ENCODE data around the gene WDR1. TPM values are rescaled to one million over a fixed set of nuclear protein-coding genes. Genes with fewer than 3 reads are reported as not detected.

The WDR1 gene
- total and polyA plus RNA-seq, 2 donors (not counting 3 experiments of a cell fraction or from before 2014, with no cell fraction given) = 590 to 660 TPM

- FAIRE-seq (no peak), DNase-seq (ENCODE audit: low read depth, low spot score) (no peak)
- Histone ChIP-seq H3K4me3 (replicated peaks in 1 of 3; ENCODE audit: insufficient read depth in 1 of 3, low read depth in 1 of 3, low read length in 3 of 3) (peak overlapping the region in 1 of 3 experiments; percentile 60), H3K4me2 (ENCODE audit: insufficient read depth, low read length) (peak overlapping the region; percentile 66), H3K4me1 (ENCODE audit: control insufficient read depth, extremely low read depth, insufficient read depth, low read length) (peaks cover 46% of the 10 kb centered on the region), H3K36me3 (ENCODE audit: control insufficient read depth in 2 of 2, extremely low read depth in 1 of 2, insufficient read depth in 2 of 2, low read length in 2 of 2) (peaks cover 30 to 34% of the 10 kb centered on the region in 2 experiments), H4K20me1 (replicated peaks; ENCODE audit: control insufficient read depth, extremely low read depth, insufficient read depth, low read length) (peaks cover 2% of the 10 kb centered on the region), H2AFZ (ENCODE audit: low read depth, low read length) (no peak overlapping the region), H3K9me3 (replicated peaks; ENCODE audit: control insufficient read depth, insufficient read depth, low read length) (no peaks in the 10 kb centered on the region), H3K27me3 (ENCODE audit: control insufficient read depth in 2 of 2, insufficient read depth in 2 of 2, low read length in 2 of 2) (no peaks in the 10 kb centered on the region), H3K9ac (replicated peaks; ENCODE audit: extremely low read depth, insufficient read depth, low read length) (no peak overlapping the region), H3K27ac (ENCODE audit: insufficient read depth, low read depth, low read length) (no peak overlapping the region), H3K79me2 (ENCODE audit: control insufficient read depth, insufficient read depth, low read length) (peaks cover 72% of the 10 kb centered on the region), H3K9me1 (replicated peaks; ENCODE audit: control insufficient read depth, extremely low read depth, insufficient read depth, low read length) (no peaks in the 10 kb centered on the region)
- POLR2A ChIA-PET = interaction anchor here (1.3 to 2.8 kb wide), 4 partner anchors 9 to 59 kb away, joined by 4 to 8 read pairs (median 4); no protein-coding TSS in a partner anchor
- intact Hi-C loops (cut with micrococcal nuclease) = loop anchor here (10.0 kb wide), 1 partner anchor 1631 kb away; no protein-coding TSS in a partner anchor
- dilution Hi-C loops (cut with MboI; ENCODE audit: extremely low pct_ligation_motif_present, low sequenced_read_pairs) = no loop called here
- BruUV-seq (replicated peaks) = no TSS peak
- TF ChIP-seq JUN (IDR thresholded peaks at IDR 0.05; ENCODE audit: borderline replicate concordance, insufficient read depth, insufficient read length, low read depth) (no peak), CTCF (IDR thresholded peaks at IDR 0.05; ENCODE audit: extremely low read depth in 1 of 2, insufficient read depth in 1 of 2, low read depth in 1 of 2, low read length in 2 of 2) (no peak), POLR2AphosphoS5 (IDR thresholded peaks at IDR 0.05; ENCODE audit: insufficient read depth, low read depth, low read length) (no peak), MYC (IDR thresholded peaks at IDR 0.05; ENCODE audit: low read depth, low read length) (no peak), GATA2 (IDR thresholded peaks at IDR 0.05; ENCODE audit: insufficient read depth, insufficient read length, low read depth, low read length) (no peak), POLR2A (IDR thresholded peaks at IDR 0.05; ENCODE audit: low read depth, low read length) (no peak), EZH2 (IDR thresholded peaks at IDR 0.05; ENCODE audit: borderline replicate concordance, low read depth, low read length, severe bottlenecking) (no peak)
- CTCF ChIA-PET = interaction anchor here (1.4 to 1.9 kb wide), 5 partner anchors 9 to 44 kb away, joined by 3 to 9 read pairs (median 5); no protein-coding TSS in a partner anchor
Measured at GRCh38 chr4:10114147-10114546, 2.5 kb downstream of the WDR1 start.
